Kidney (tissue), 14 donors: ENCODE results near the gene GSG1L. TPM values are rescaled to one million over a fixed set of nuclear protein-coding genes. Genes with fewer than 3 reads are reported as not detected.

Source experiments
- DNase-seq, 5 donors: peaks; one replicate each; pipeline ENCODE4 v3.0.0-alpha.2; 2013 to 2020
- FAIRE-seq: peaks from 2 replicates; lab custom pipeline; 2012; peaks lifted over from hg19 to GRCh38; lab: Jason Lieb, UNC
- H3K27ac ChIP-seq, 2 donors: one replicate each; pipeline ENCODE4 v1.7.0; 2013; ENCODE audit warnings: low read depth in 2 of 2, low read length in 2 of 2, inconsistent platforms in 1 of 2
- H3K27me3 ChIP-seq: one replicate; pipeline ENCODE4 v1.7.1; 2013; ENCODE audit warnings: low read length, inconsistent platforms; ENCODE audit not compliant: control insufficient read depth, insufficient read depth
- H3K36me3 ChIP-seq, 3 donors: one replicate each; pipeline versions ENCODE4 v1.7.0 to v1.7.1; 2013; ENCODE audit warnings: low read length in 3 of 3, control low read depth in 1 of 3, inconsistent platforms in 1 of 3; ENCODE audit not compliant: insufficient read depth in 3 of 3, control insufficient read depth in 2 of 3
- H3K4me1 ChIP-seq, 3 donors: one replicate each; pipeline versions ENCODE4 v1.7.0 to v1.7.1; 2013; ENCODE audit warnings: low read length in 3 of 3, inconsistent platforms in 1 of 3, low read depth in 1 of 3; ENCODE audit not compliant: control insufficient read depth in 2 of 3, insufficient read depth in 2 of 3
- H3K4me3 ChIP-seq, 3 donors: one replicate each; pipeline versions ENCODE4 v1.7.0 to v1.8.1; 2013; ENCODE audit warnings: low read length in 3 of 3, control low read depth in 1 of 3, inconsistent platforms in 1 of 3
- H3K9ac ChIP-seq, 3 donors: one replicate each; pipeline versions ENCODE4 v1.7.0 to v1.7.1; 2013; ENCODE audit warnings: low read length in 3 of 3, control low read depth in 1 of 3, inconsistent platforms in 1 of 3
- H3K9me3 ChIP-seq, 3 donors: one replicate each; pipeline versions ENCODE4 v1.7.0 to v1.7.1; 2013; ENCODE audit warnings: low read length in 3 of 3, control low read depth in 1 of 3, inconsistent platforms in 1 of 3; ENCODE audit not compliant: control insufficient read depth in 2 of 3, insufficient read depth in 1 of 3
- CTCF ChIP-seq: IDR thresholded peaks from 3 replicates; pipeline ENCODE4 v1.5.1; 2012; ENCODE audit warnings: mild to moderate bottlenecking, moderate library complexity, borderline replicate concordance; ENCODE audit not compliant: insufficient read depth; ENCODE audit errors: extremely low read depth
- intact Hi-C: fragments of 100-400 bp; cut with DNase I; formaldehyde crosslinking; loops from one replicate; pipeline ENCODE4 v1.11.1; 2022
- polyA plus RNA-seq: library from polyadenylated mRNA; stranded (reverse); fragments of 350-450 nt; fragmentation: Illumina TruSeq; extraction: RNeasy Lipid Tissue Mini Kit (QIAGEN cat#74804); gene quantifications from one replicate; pipeline ENCODE4 v1.2.3, GENCODE V29; 2014; ENCODE audit warnings: low read depth, low replicate concordance; ENCODE audit not compliant: insufficient read depth
- total RNA-seq: library from RNA; stranded (reverse); fragmentation: NEBNext Ultra II Directional; extraction: Animal tissue kit (Norgen Biotek cat#: 25700); gene quantifications from one replicate; pipeline ENCODE4 v1.2.1, GENCODE V29; 2021
- donor health status: control.
- donor health status: control.
- donor health status: control.
- donor health status: control.
- donor health status: control.
- donor health status: DM: yes; HTN: yes; CAD: no.
- donor health status: Normal renal cell carcinoma (clear cell type).

Gene GSG1L
- total and polyA plus RNA-seq, 2 donors from 2014 or later = not detected

- Histone ChIP-seq H3K27ac (no peak overlapping the region), H3K9ac (no peak overlapping the region), H3K4me3 (no peak overlapping the region), H3K4me1 (no peaks in the 10 kb centered on the region), H3K9me3 (peaks cover 0 to 13% (median 0%) of the 10 kb centered on the region in 3 donors), H3K36me3 (no peaks in the 10 kb centered on the region), H3K27me3 (no peaks in the 10 kb centered on the region)
- intact Hi-C loops = no loop called here
- TF ChIP-seq CTCF = no peak
- FAIRE-seq (no peak), DNase-seq (no peak)
These were observed 102.8 kb downstream of the GSG1L start for GRCh38 chr16:27960619-27961295.

- Histone ChIP-seq H3K9ac (no peak overlapping the region), H3K9me3 (peaks cover 0 to 18% (median 0%) of the 10 kb centered on the region in 3 donors), H3K36me3 (no peaks in the 10 kb centered on the region), H3K4me1 (no peaks in the 10 kb centered on the region), H3K27ac (no peak overlapping the region), H3K4me3 (no peak overlapping the region), H3K27me3 (no peaks in the 10 kb centered on the region)
- intact Hi-C loops = no loop called here
- TF ChIP-seq CTCF = no peak
- DNase-seq (no peak), FAIRE-seq (no peak)
These were observed 103.6 kb downstream of the GSG1L start for GRCh38 chr16:27959914-27960313.

- Histone ChIP-seq H3K27ac (no peak overlapping the region), H3K4me1 (no peaks in the 10 kb centered on the region), H3K9me3 (peaks cover 0 to 13% (median 0%) of the 10 kb centered on the region in 3 donors), H3K4me3 (no peak overlapping the region), H3K9ac (no peak overlapping the region), H3K27me3 (no peaks in the 10 kb centered on the region), H3K36me3 (no peaks in the 10 kb centered on the region)
- TF ChIP-seq CTCF = no peak
- DNase-seq = no peak
- no peak for FAIRE-seq
- intact Hi-C loops = no loop called here
These were observed 109.3 kb downstream of the GSG1L start for GRCh38 chr16:27954191-27954590.
